HEK293 (cell line): ENCODE results near the gene PLCE1.

Experiments used
- CTCF ChIA-PET: fragments of 350-600 bp; formaldehyde crosslinking; extraction: SDS; loops from one replicate; lab custom pipeline; 2021; ENCODE audit warnings: antibody characterized with exemption; lab: Yijun Ruan, JAX
- POLR2A ChIA-PET: fragments of 300-600 bp; formaldehyde crosslinking; extraction: SDS; loops from one replicate; lab custom pipeline; 2020; ENCODE audit warnings: antibody characterized with exemption, inconsistent platforms; lab: Yijun Ruan, JAX
- H3K27ac ChIP-seq: fragments of 200-500 bp; sonication (Bioruptor generic); 2 replicates; pipeline ENCODE4 v1.5.1; 2014; ENCODE audit warnings: low read depth, low read length, control low read depth, inconsistent platforms; ENCODE audit errors: extremely low read depth
- H3K36me3 ChIP-seq, 2 experiments: fragments of 200-500 bp in 1 of 2; sonication (Bioruptor generic) in 1 of 2; 1 replicate in 1 of 2; 2 replicates in 1 of 2; pipeline ENCODE4 v1.5.1; 2014 to 2017; ENCODE audit warnings: inconsistent platforms in 2 of 2, low read length in 2 of 2; ENCODE audit not compliant: control insufficient read depth in 2 of 2, insufficient read depth in 1 of 2
- H3K4me1 ChIP-seq: fragments of 200-500 bp; sonication (Bioruptor generic); 2 replicates; pipeline ENCODE4 v1.5.1; 2014; ENCODE audit warnings: mild to moderate bottlenecking, low read length, inconsistent platforms; ENCODE audit not compliant: control insufficient read depth, insufficient read depth
- H3K4me3 ChIP-seq: 2 replicates; pipeline ENCODE4 v1.5.1; 2011; ENCODE audit warnings: low read depth, mild to moderate bottlenecking, control low read depth, low read length, moderate library complexity
- H3K9me3 ChIP-seq: fragments of 200-500 bp; sonication (Bioruptor generic); 2 replicates; pipeline ENCODE4 v1.5.1; 2014; ENCODE audit warnings: low read depth, low read length, inconsistent platforms; ENCODE audit not compliant: control insufficient read depth, insufficient read depth
- INSM2 ChIP-seq: fragments of 450-650 bp; formaldehyde crosslinking; IDR thresholded peaks from 2 replicates; pipeline ENCODE4 v1.5.1; 2016; ENCODE audit warnings: missing biosample characterization, missing genetic modification characterization
- KLF1 ChIP-seq: fragments of 450-650 bp; formaldehyde crosslinking; IDR thresholded peaks from 2 replicates; pipeline ENCODE4 v1.5.1; 2016; ENCODE audit warnings: missing biosample characterization, missing genetic modification characterization
- KLF7 ChIP-seq: fragments of 450-650 bp; formaldehyde crosslinking; IDR thresholded peaks from 2 replicates; pipeline ENCODE4 v1.5.1; 2016; ENCODE audit warnings: missing biosample characterization, missing genetic modification characterization, borderline replicate concordance
- SCRT1 ChIP-seq: fragments of 450-650 bp; formaldehyde crosslinking; IDR thresholded peaks from 2 replicates; pipeline ENCODE4 v1.5.1; 2016; ENCODE audit warnings: missing biosample characterization, missing genetic modification characterization, borderline replicate concordance
- SCRT2 ChIP-seq: fragments of 450-650 bp; formaldehyde crosslinking; IDR thresholded peaks from 2 replicates; pipeline ENCODE4 v1.5.1; 2016; ENCODE audit warnings: missing biosample characterization, missing genetic modification characterization
- SETDB1 ChIP-seq: IDR thresholded peaks from one replicate; pipeline ENCODE4 v1.6.1; 2017; ENCODE audit warnings: mild to moderate bottlenecking, low read length, moderate library complexity, mixed read lengths; ENCODE audit not compliant: insufficient read length
- SP3 ChIP-seq: fragments of 450-650 bp; formaldehyde crosslinking; IDR thresholded peaks from 2 replicates; pipeline ENCODE4 v1.5.1; 2016; ENCODE audit warnings: missing biosample characterization, missing genetic modification characterization
- ZFP41 ChIP-seq: fragments of 450-650 bp; formaldehyde crosslinking; IDR thresholded peaks from 2 replicates; pipeline ENCODE4 v1.5.1; 2016; ENCODE audit warnings: missing biosample characterization, missing genetic modification characterization, borderline replicate concordance
- ZFP69B ChIP-seq: fragments of 450-650 bp; formaldehyde crosslinking; IDR thresholded peaks from 2 replicates; pipeline ENCODE4 v1.5.1; 2016; ENCODE audit warnings: missing biosample characterization, missing genetic modification characterization
- ZNF10 ChIP-seq: fragments of 450-650 bp; formaldehyde crosslinking; IDR thresholded peaks from 2 replicates; pipeline ENCODE4 v1.5.1; 2017; ENCODE audit warnings: missing biosample characterization, missing genetic modification characterization
- ZNF112 ChIP-seq: fragments of 450-650 bp; formaldehyde crosslinking; IDR thresholded peaks from 2 replicates; pipeline ENCODE4 v1.5.0; 2017; ENCODE audit warnings: missing biosample characterization, missing genetic modification characterization
- ZNF155 ChIP-seq: fragments of 450-650 bp; formaldehyde crosslinking; IDR thresholded peaks from 2 replicates; pipeline ENCODE4 v1.5.1; 2016; ENCODE audit warnings: missing biosample characterization, missing genetic modification characterization
- ZNF19 ChIP-seq: fragments of 450-650 bp; formaldehyde crosslinking; IDR thresholded peaks from 2 replicates; pipeline ENCODE4; 2016; ENCODE audit warnings: missing biosample characterization, missing genetic modification characterization, low read depth
- ZNF26 ChIP-seq: fragments of 450-650 bp; formaldehyde crosslinking; IDR thresholded peaks from 2 replicates; pipeline ENCODE4 v1.5.1; 2016; ENCODE audit warnings: missing biosample characterization, missing genetic modification characterization
- ZNF280C ChIP-seq: fragments of 450-650 bp; formaldehyde crosslinking; IDR thresholded peaks from 2 replicates; pipeline ENCODE4 v1.5.1; 2016; ENCODE audit warnings: missing biosample characterization, missing genetic modification characterization
- ZNF292 ChIP-seq: fragments of 450-650 bp; formaldehyde crosslinking; IDR thresholded peaks from 2 replicates; pipeline ENCODE4 v1.5.1; 2016; ENCODE audit warnings: low read depth, missing biosample characterization, missing genetic modification characterization, borderline replicate concordance
- ZNF302 ChIP-seq: fragments of 450-650 bp; formaldehyde crosslinking; IDR thresholded peaks from 2 replicates; pipeline ENCODE4 v1.5.1; 2016; ENCODE audit warnings: missing biosample characterization, missing genetic modification characterization, low read depth
- ZNF391 ChIP-seq: fragments of 450-650 bp; formaldehyde crosslinking; IDR thresholded peaks from 2 replicates; pipeline ENCODE4 v1.5.1; 2016; ENCODE audit warnings: low read depth, missing biosample characterization, missing genetic modification characterization, borderline replicate concordance
- ZNF501 ChIP-seq: fragments of 450-650 bp; formaldehyde crosslinking; IDR thresholded peaks from 2 replicates; pipeline ENCODE4 v1.5.1; 2016; ENCODE audit warnings: missing biosample characterization, missing genetic modification characterization
- ZNF580 ChIP-seq: fragments of 450-650 bp; formaldehyde crosslinking; IDR thresholded peaks from 2 replicates; pipeline ENCODE4 v1.5.1; 2016; ENCODE audit warnings: missing biosample characterization, missing genetic modification characterization
- ZNF658 ChIP-seq: fragments of 450-650 bp; formaldehyde crosslinking; IDR thresholded peaks from 2 replicates; pipeline ENCODE4; 2016; ENCODE audit warnings: missing biosample characterization, missing genetic modification characterization
- ZNF777 ChIP-seq: fragments of 450-650 bp; formaldehyde crosslinking; IDR thresholded peaks from 2 replicates; pipeline ENCODE4 v1.5.1; 2017; ENCODE audit warnings: missing biosample characterization, missing genetic modification characterization, borderline replicate concordance
- ZNF830 ChIP-seq: fragments of 450-650 bp; IDR thresholded peaks from 2 replicates; pipeline ENCODE4 v1.5.0; 2018; ENCODE audit warnings: missing biosample characterization, missing genetic modification characterization, low read depth, mild to moderate bottlenecking, moderate library complexity

Gene PLCE1

GRCh38 chr10:94024407-94024806 is 30.7 kb downstream of the PLCE1 start:
- H3K27ac ChIP-seq = no peak overlapping the region
- H3K4me3 ChIP-seq = no peak overlapping the region
- POLR2A ChIA-PET = no interaction called here
- no peak for TF ChIP-seq ZNF10 (tag by site-specific recombination)
- TF ChIP-seq KLF7 (tag by site-specific recombination) = no peak
- TF ChIP-seq SCRT1 (tag by site-specific recombination) = peak; percentile 66; the same call in 1 of the 2 replicates
- no peak for TF ChIP-seq ZNF658 (tag by site-specific recombination)
- no peak for TF ChIP-seq ZNF292 (tag by site-specific recombination)
- TF ChIP-seq ZFP41 = no peak
- no peak for TF ChIP-seq ZNF280C (tag by site-specific recombination)
- TF ChIP-seq SP3 (tag by site-specific recombination) = no peak
- no peak for TF ChIP-seq ZNF391 (tag by site-specific recombination)
- TF ChIP-seq ZNF26 = no peak
- no peak for TF ChIP-seq ZNF302
- no peak for TF ChIP-seq ZNF19
- no peak for TF ChIP-seq INSM2 (tag by site-specific recombination)
- TF ChIP-seq ZNF155 (tag by site-specific recombination) = no peak
- peak; percentile 80 for TF ChIP-seq SCRT2
- no peak for TF ChIP-seq ZNF501 (tag by site-specific recombination)
- no peaks in the 10 kb centered on the region for H3K4me1 ChIP-seq
- no peaks in the 10 kb centered on the region for H3K9me3 ChIP-seq
- H3K36me3 ChIP-seq = no peaks in the 10 kb centered on the region
- CTCF ChIA-PET = no interaction called here

- no peak for TF ChIP-seq ZFP69B (tag by site-specific recombination)
- TF ChIP-seq SETDB1 = peak; percentile 44
- no peak for TF ChIP-seq ZNF777 (tag by site-specific recombination)
- TF ChIP-seq ZNF580 (tag by site-specific recombination) = no peak
- no peak for TF ChIP-seq ZNF830
- no peak for TF ChIP-seq ZNF112 (tag by site-specific recombination)
- no peak for TF ChIP-seq KLF1
- Histone ChIP-seq H3K4me3 (no peak overlapping the region), H3K36me3 (no peaks in the 10 kb centered on the region), H3K9me3 (no peaks in the 10 kb centered on the region), H3K4me1 (no peaks in the 10 kb centered on the region), H3K27ac (no peak overlapping the region)
- POLR2A ChIA-PET = no interaction called here
- CTCF ChIA-PET = interaction anchor here (0.6 kb wide), 3 partner anchors 39 to 208 kb away, joined by 3 to 6 read pairs (median 3); no protein-coding TSS in a partner anchor
These were observed 32.1 kb downstream of the PLCE1 start for GRCh38 chr10:94025806-94026205.
